NCI-H2227 (cell line): Measurements from ENCODE around the gene ARPC2.
A peak's percentile ranks its signal among the peaks of the same experiment; 100 is the strongest.

ENCODE experiments used
- DNase-seq: peaks from one replicate; lab custom pipeline; 2025; ENCODE audit not compliant: unreplicated experiment; lab: John Stamatoyannopoulos, UW

The ARPC2 gene

GRCh38 chr2:218216336-218216673 lies 684 bp upstream of the ARPC2 start:
- no peak for DNase-seq

GRCh38 chr2:218217360-218218267 lies 625 bp downstream of the ARPC2 start:
- peak; percentile 35 for DNase-seq

- DNase-seq: no peak
Observed at GRCh38 chr2:218218268-218219185, 1.5 kb downstream of the ARPC2 start.

GRCh38 chr2:218219934-218220333 lies 2.9 kb downstream of the ARPC2 start:
- DNase-seq: no peak

- DNase-seq: no peak
Observed at GRCh38 chr2:218221000-218221399, 4.0 kb downstream of the ARPC2 start.

- DNase-seq: no peak
Observed at GRCh38 chr2:218223046-218223445, 6.1 kb downstream of the ARPC2 start.

GRCh38 chr2:218224186-218224585 lies 7.2 kb downstream of the ARPC2 start:
- DNase-seq: no peak

GRCh38 chr2:218226903-218227302 lies 9.9 kb downstream of the ARPC2 start:
- DNase-seq: no peak

- DNase-seq: no peak
Observed at GRCh38 chr2:218228366-218229090, 11.5 kb downstream of the ARPC2 start.

- DNase-seq: no peak
Observed at GRCh38 chr2:218229239-218229638, 12.2 kb downstream of the ARPC2 start.

- no peak for DNase-seq
Observed at GRCh38 chr2:218229851-218230250, 12.9 kb downstream of the ARPC2 start.

GRCh38 chr2:218230882-218231281 lies 13.9 kb downstream of the ARPC2 start:
- peak; percentile 16 for DNase-seq

GRCh38 chr2:218233543-218233942 lies 16.6 kb downstream of the ARPC2 start:
- no peak for DNase-seq

- no peak for DNase-seq
Observed at GRCh38 chr2:218234521-218234920, 17.5 kb downstream of the ARPC2 start.

- DNase-seq: no peak
Observed at GRCh38 chr2:218235017-218235416, 18.0 kb downstream of the ARPC2 start.

GRCh38 chr2:218236829-218237228 lies 19.8 kb downstream of the ARPC2 start:
- DNase-seq: no peak

- no peak for DNase-seq
Observed at GRCh38 chr2:218238887-218239286, 21.9 kb downstream of the ARPC2 start.

- no peak for DNase-seq
Observed at GRCh38 chr2:218244204-218244603, 27.2 kb downstream of the ARPC2 start.

GRCh38 chr2:218244665-218245064 lies 27.7 kb downstream of the ARPC2 start:
- no peak for DNase-seq

- no peak for DNase-seq
Observed at GRCh38 chr2:218245214-218245613, 28.2 kb downstream of the ARPC2 start.

GRCh38 chr2:218249691-218250090 lies 32.7 kb downstream of the ARPC2 start:
- DNase-seq: no peak
